HCT116 (cell line): ENCODE results near the gene SLC38A6. TPM values are rescaled to one million over a fixed set of nuclear protein-coding genes. Genes with fewer than 3 reads are reported as not detected.

Experiments
- ATAC-seq: fragments of 200-7000 bp; cut with Tn5 transposase; 2 replicates; pipeline ENCODE4 v1.9.1; 2020; ENCODE audit warnings: mild to moderate bottlenecking, moderate library complexity
- BruUV-seq: library from RNA; stranded (reverse); fragments of 400-500 nt; replicated peaks from 2 replicates; lab custom pipeline; 2021; lab: Mats Ljungman, UMichigan
- CTCF ChIA-PET: fragments of 300-600 bp; sonication (Branson Sonifier 250); formaldehyde crosslinking; loops from one replicate; lab custom pipeline; 2021; ENCODE audit warnings: antibody characterized with exemption; lab: Charles Lee
- POLR2A ChIA-PET: fragments of 300-600, 350-600 bp; sonication (Branson Sonifier 250); formaldehyde crosslinking; loops from one replicate; lab custom pipeline; 2021; ENCODE audit warnings: antibody characterized with exemption; lab: Charles Lee
- RAD21 ChIA-PET, 2 experiments: fragments of 300-600 bp; sonication (Branson Sonifier 250); formaldehyde crosslinking; loops; one replicate each; lab custom pipeline; 2023; ENCODE audit warnings: low total read pairs in 2 of 2; ENCODE audit not compliant: uncharacterized antibody in 2 of 2, unreplicated experiment in 2 of 2, low non-redundant PET in 1 of 2; lab: Charles Lee
- DNase-seq: peaks from one replicate; pipeline ENCODE4 v3.0.0-alpha.2; 2010; ENCODE audit warnings: low read depth, low spot score
- H2AFZ ChIP-seq: fragments of 200-600 bp; shearing (Covaris generic), sonication (generic); 2 replicates; pipeline ENCODE4 v1.6.1; 2017; ENCODE audit warnings: low read depth, mixed run types, mixed read lengths, antibody characterized with exemption, low read length; ENCODE audit not compliant: poor library complexity, severe bottlenecking
- H3K27ac ChIP-seq: 2 replicates; pipeline ENCODE4 v1.5.1; 2012; ENCODE audit warnings: low read depth, low read length
- H3K27me3 ChIP-seq: fragments of 200-600 bp; sonication (generic); 2 replicates; pipeline ENCODE4 v1.6.1; 2016; ENCODE audit warnings: mixed run types, low read length, mixed read lengths; ENCODE audit not compliant: insufficient read depth
- H3K36me3 ChIP-seq, 2 experiments: fragments of 200-500 bp in 1 of 2; fragments of 200-600 bp in 1 of 2; sonication (Bioruptor generic) in 1 of 2; sonication (generic) in 1 of 2; 2 replicates each; pipeline versions ENCODE4 v1.5.1 to v1.6.1; 2014 to 2016; ENCODE audit warnings: low read length in 2 of 2, inconsistent platforms in 1 of 2, mixed read lengths in 1 of 2, mixed run types in 1 of 2; ENCODE audit not compliant: insufficient read depth in 2 of 2, control insufficient read depth in 1 of 2
- H3K4me1 ChIP-seq, 2 experiments: fragments of 200-600 bp in 1 of 2; sonication (generic) in 1 of 2; 2 replicates each; pipeline versions ENCODE4 v1.5.1 to v1.6.1; 2012 to 2017; ENCODE audit warnings: low read length in 2 of 2, inconsistent platforms in 1 of 2, mild to moderate bottlenecking in 1 of 2, mixed read lengths in 1 of 2, mixed run types in 1 of 2, moderate library complexity in 1 of 2; ENCODE audit not compliant: insufficient read depth in 2 of 2, control insufficient read depth in 1 of 2
- H3K4me2 ChIP-seq: fragments of 200-600 bp; sonication (generic); 2 replicates; pipeline ENCODE4 v1.6.1; 2017; ENCODE audit warnings: mixed run types, low read length, mixed read lengths
- H3K4me3 ChIP-seq, 2 experiments: fragments of 200-600 bp in 1 of 2; sonication (generic) in 1 of 2; replicated peaks in 1 of 2; 2 replicates each; pipeline ENCODE4 v1.5.1; 2011 to 2016; ENCODE audit warnings: low read length in 2 of 2, control low read depth in 1 of 2, low read depth in 1 of 2, mild to moderate bottlenecking in 1 of 2, mixed read lengths in 1 of 2, mixed run types in 1 of 2
- H3K79me2 ChIP-seq: fragments of 200-600 bp; sonication (generic); 2 replicates; pipeline ENCODE4 v1.6.1; 2017; ENCODE audit warnings: mild to moderate bottlenecking, mixed run types, low read length, moderate library complexity, mixed read lengths; ENCODE audit not compliant: insufficient read depth
- H3K9ac ChIP-seq: fragments of 200-600 bp; sonication (generic); 2 replicates; pipeline ENCODE4 v1.6.1; 2016; ENCODE audit warnings: low read length, mixed read lengths
- H3K9me2 ChIP-seq: fragments of 200-600 bp; sonication (generic), shearing (Covaris generic); 2 replicates; pipeline ENCODE4 v1.6.1; 2017; ENCODE audit warnings: mixed run types, mild to moderate bottlenecking, moderate library complexity; ENCODE audit not compliant: insufficient read depth
- H3K9me3 ChIP-seq, 2 experiments: fragments of 200-500 bp in 1 of 2; fragments of 200-600 bp in 1 of 2; sonication (Bioruptor generic) in 1 of 2; sonication (generic) in 1 of 2; 2 replicates each; pipeline ENCODE4 v1.6.1; 2014 to 2017; ENCODE audit warnings: low read length in 2 of 2, mixed read lengths in 2 of 2, inconsistent platforms in 1 of 2, low read depth in 1 of 2, mild to moderate bottlenecking in 1 of 2, mixed run types in 1 of 2, moderate library complexity in 1 of 2; ENCODE audit not compliant: control insufficient read depth in 1 of 2, insufficient read depth in 1 of 2
- H4K20me1 ChIP-seq: fragments of 200-600 bp; sonication (generic), shearing (Covaris generic); 2 replicates; pipeline ENCODE4 v1.6.1; 2017; ENCODE audit warnings: mixed run types, mild to moderate bottlenecking, moderate library complexity; ENCODE audit not compliant: insufficient read depth
- CBX3 ChIP-seq: IDR thresholded peaks from 2 replicates; pipeline ENCODE4 v1.6.1; 2012; ENCODE audit warnings: low read depth
- CEBPB ChIP-seq: IDR thresholded peaks from 2 replicates; pipeline ENCODE4 v1.6.1; 2012; ENCODE audit warnings: low read depth
- EGR1 ChIP-seq: IDR thresholded peaks from 2 replicates; pipeline ENCODE4 v1.6.1; 2012; ENCODE audit warnings: low read depth
- EZH2 ChIP-seq: fragments of 200-600 bp; sonication (generic); IDR thresholded peaks from 2 replicates; pipeline ENCODE4 v1.6.1; 2017; ENCODE audit warnings: antibody characterized with exemption, mixed run types
- EZH2phosphoT487 ChIP-seq: fragments of 200-600 bp; IDR thresholded peaks from 2 replicates; pipeline ENCODE4 v1.6.1; 2018; ENCODE audit warnings: antibody characterized with exemption, borderline replicate concordance
- FOSL1 ChIP-seq: IDR thresholded peaks from 2 replicates; pipeline ENCODE4 v1.6.1; 2012; ENCODE audit warnings: low read depth
- JUND ChIP-seq: IDR thresholded peaks from 2 replicates; pipeline ENCODE4 v1.6.1; 2012
- POLR2A ChIP-seq: IDR thresholded peaks from 2 replicates; pipeline ENCODE4 v1.7.0; 2011; ENCODE audit warnings: borderline replicate concordance; ENCODE audit not compliant: insufficient read depth, insufficient read length; ENCODE audit errors: extremely low read depth
- POLR2AphosphoS5 ChIP-seq: IDR thresholded peaks from 2 replicates; pipeline ENCODE4 v1.6.1; 2011; ENCODE audit warnings: mild to moderate bottlenecking, low read depth, low read length, moderate library complexity
- SIN3A ChIP-seq: IDR thresholded peaks from 2 replicates; pipeline ENCODE4 v1.6.1; 2012; ENCODE audit warnings: low read depth
- ZNF274 ChIP-seq: fragments of 200-500 bp; sonication (Bioruptor generic); IDR thresholded peaks from 2 replicates; pipeline ENCODE4 v1.6.1; 2014; ENCODE audit warnings: mild to moderate bottlenecking, low read depth, low read length, inconsistent platforms
- intact Hi-C: fragments of 100-400 bp; cut with micrococcal nuclease; formaldehyde crosslinking; loops from 2 replicates; pipeline ENCODE4 v1.10.0; 2022
- total RNA-seq: library from RNA; stranded (reverse); gene quantifications from one replicate; pipeline ENCODE4 v1.2.1, GENCODE V29; 2021; ENCODE audit not compliant: unreplicated experiment
- TF ChIP-seq, protein P1 (sequence below): IDR thresholded peaks from 2 replicates; pipeline ENCODE4 v1.6.1; 2012
- TF ChIP-seq, protein P2 (sequence below): IDR thresholded peaks from 2 replicates; pipeline ENCODE4 v1.6.1; 2012; ENCODE audit warnings: low read depth

Gene SLC38A6
- total RNA-seq, 1 experiment from 2014 or later = 9.5 TPM

DNA sequence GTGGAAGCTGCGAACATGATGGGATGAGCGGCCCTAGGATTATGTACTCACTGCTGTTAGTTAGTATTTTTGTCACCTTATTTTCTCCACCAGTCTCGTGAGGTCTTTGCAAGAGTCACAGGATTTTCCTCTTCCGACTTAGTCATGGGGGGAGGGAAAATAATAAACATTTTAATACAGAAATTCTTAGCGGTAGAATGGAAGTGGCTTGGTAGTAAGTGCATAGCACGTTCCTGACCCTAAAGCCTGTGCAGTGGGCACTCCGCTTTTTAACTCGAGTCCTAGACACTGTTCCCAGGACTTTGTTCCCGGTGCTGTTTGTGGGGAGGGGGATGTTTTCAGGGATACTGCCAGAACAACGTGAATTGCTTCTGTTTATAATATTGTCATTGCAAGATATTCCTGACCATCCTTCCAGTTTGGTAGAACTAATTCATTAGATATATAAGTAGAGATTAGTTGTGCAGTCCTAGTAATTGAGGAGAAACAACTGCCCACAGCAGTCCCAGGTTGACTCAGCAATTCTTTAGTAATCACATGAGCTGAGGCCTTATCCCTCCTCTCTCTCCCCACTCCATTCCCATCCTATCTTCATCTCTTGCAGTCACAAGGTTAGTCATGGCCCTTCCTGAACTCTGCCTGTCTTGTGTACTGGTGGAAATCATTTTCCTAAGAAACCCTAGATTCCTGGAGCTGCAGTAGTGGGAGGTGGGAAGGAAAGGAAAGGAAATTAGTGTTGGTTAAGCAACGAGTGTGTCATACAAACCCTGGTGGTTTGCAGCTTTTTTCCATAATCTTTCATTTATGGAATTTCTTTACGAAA is 799 bp downstream of the SLC38A6 start:
- CTCF ChIA-PET = interaction anchor here (0.6 kb wide), 1 partner anchor 13 kb away, joined by 4 read pairs; no protein-coding TSS in a partner anchor
- H3K79me2 ChIP-seq = peaks cover 53% of the 10 kb centered on the region
- H3K27me3 ChIP-seq = no peaks in the 10 kb centered on the region

DNA sequence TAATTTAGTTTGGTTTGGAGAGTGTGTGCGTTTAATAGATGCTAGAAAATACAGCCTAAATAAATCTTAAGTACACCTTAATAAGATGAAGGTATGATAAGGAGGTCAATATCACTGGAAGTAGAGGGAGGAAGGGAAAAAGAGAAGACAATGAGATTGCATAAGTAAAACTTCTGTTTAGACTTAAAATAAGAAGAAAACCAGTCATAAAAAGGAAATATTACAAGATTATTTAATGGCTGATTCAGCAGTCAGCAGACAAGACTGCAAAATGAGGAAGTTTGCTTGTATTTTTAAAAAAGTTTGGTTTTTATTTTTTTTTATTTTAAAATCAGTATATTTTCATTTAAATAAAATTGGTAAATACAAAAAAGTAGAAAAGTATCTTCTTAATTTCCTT is 3.2 kb downstream of the SLC38A6 start:
- H3K36me3 ChIP-seq = peaks cover 0 to 3% of the 10 kb centered on the region in 2 experiments; a peak in 1 of 4 replicates
- peaks cover 5 to 20% of the 10 kb centered on the region in 2 experiments; a peak in 3 of 4 replicates for H3K4me1 ChIP-seq
- POLR2A ChIA-PET = no interaction called here
- no peak overlapping the region for H2AFZ ChIP-seq
- H3K9me3 ChIP-seq = no peaks in the 10 kb centered on the region
- RAD21 ChIA-PET = no interaction called here
- H3K4me3 ChIP-seq = no peak overlapping the region
- peaks cover 29% of the 10 kb centered on the region for H3K79me2 ChIP-seq
- H3K4me2 ChIP-seq = no peak overlapping the region
- no peaks in the 10 kb centered on the region for H3K9me2 ChIP-seq
- TF ChIP-seq CBX3 (no peak), FOSL1 (no peak), POLR2A (no peak), ZNF274 (no peak), CEBPB (no peak), SIN3A (no peak), EZH2phosphoT487 (no peak), POLR2AphosphoS5 (no peak), JUND (no peak), EGR1 (no peak)
- TF ChIP-seq, protein P1, sequence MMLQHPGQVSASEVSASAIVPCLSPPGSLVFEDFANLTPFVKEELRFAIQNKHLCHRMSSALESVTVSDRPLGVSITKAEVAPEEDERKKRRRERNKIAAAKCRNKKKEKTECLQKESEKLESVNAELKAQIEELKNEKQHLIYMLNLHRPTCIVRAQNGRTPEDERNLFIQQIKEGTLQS = no peak
- TF ChIP-seq, protein P2, sequence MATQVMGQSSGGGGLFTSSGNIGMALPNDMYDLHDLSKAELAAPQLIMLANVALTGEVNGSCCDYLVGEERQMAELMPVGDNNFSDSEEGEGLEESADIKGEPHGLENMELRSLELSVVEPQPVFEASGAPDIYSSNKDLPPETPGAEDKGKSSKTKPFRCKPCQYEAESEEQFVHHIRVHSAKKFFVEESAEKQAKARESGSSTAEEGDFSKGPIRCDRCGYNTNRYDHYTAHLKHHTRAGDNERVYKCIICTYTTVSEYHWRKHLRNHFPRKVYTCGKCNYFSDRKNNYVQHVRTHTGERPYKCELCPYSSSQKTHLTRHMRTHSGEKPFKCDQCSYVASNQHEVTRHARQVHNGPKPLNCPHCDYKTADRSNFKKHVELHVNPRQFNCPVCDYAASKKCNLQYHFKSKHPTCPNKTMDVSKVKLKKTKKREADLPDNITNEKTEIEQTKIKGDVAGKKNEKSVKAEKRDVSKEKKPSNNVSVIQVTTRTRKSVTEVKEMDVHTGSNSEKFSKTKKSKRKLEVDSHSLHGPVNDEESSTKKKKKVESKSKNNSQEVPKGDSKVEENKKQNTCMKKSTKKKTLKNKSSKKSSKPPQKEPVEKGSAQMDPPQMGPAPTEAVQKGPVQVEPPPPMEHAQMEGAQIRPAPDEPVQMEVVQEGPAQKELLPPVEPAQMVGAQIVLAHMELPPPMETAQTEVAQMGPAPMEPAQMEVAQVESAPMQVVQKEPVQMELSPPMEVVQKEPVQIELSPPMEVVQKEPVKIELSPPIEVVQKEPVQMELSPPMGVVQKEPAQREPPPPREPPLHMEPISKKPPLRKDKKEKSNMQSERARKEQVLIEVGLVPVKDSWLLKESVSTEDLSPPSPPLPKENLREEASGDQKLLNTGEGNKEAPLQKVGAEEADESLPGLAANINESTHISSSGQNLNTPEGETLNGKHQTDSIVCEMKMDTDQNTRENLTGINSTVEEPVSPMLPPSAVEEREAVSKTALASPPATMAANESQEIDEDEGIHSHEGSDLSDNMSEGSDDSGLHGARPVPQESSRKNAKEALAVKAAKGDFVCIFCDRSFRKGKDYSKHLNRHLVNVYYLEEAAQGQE = no peak
- CTCF ChIA-PET = no interaction called here
- H3K27ac ChIP-seq = no peak overlapping the region
- DNase-seq (no peak), ATAC-seq (no peak)
- no peaks in the 10 kb centered on the region for H3K27me3 ChIP-seq
- no peaks in the 10 kb centered on the region for H4K20me1 ChIP-seq
- H3K9ac ChIP-seq = no peak overlapping the region
- BruUV-seq = no TSS peak
- intact Hi-C loops = no loop called here

More for the DNA sequence above, 799 bp downstream of the SLC38A6 start:
- Histone ChIP-seq H3K4me1 (peaks cover 5 to 21% of the 10 kb centered on the region in 2 experiments; a peak in 3 of 4 replicates), H3K9ac (peak overlapping the region; percentile 95), H3K9me3 (no peaks in the 10 kb centered on the region), H3K4me3 (peak overlapping the region; percentile 84 to 87), H2AFZ (peak overlapping the region; percentile 36), H3K27ac (peak overlapping the region; percentile 56), H3K36me3 (peaks cover 0 to 12% of the 10 kb centered on the region in 2 experiments; a peak in 2 of 4 replicates), H4K20me1 (no peaks in the 10 kb centered on the region), H3K4me2 (peak overlapping the region; percentile 91), H3K9me2 (no peaks in the 10 kb centered on the region)
- intact Hi-C loops = loop anchor here (2.0 kb wide), 1 partner anchor 259 kb away; no protein-coding TSS in a partner anchor
- BruUV-seq = TSS peak; percentile 45
- ATAC-seq (peak; percentile 22; the same call in 1 of the 2 replicates), DNase-seq (no peak)
- TF ChIP-seq ZNF274 (no peak), CBX3 (no peak), EZH2phosphoT487 (no peak), EZH2 (no peak)
- TF ChIP-seq, protein P1 = no peak
- RAD21 ChIA-PET = interaction anchor here in 1 of 2 experiments (0.6 kb wide), 1 partner anchor 277 kb away, joined by 7 read pairs; no protein-coding TSS in a partner anchor
- POLR2A ChIA-PET = no interaction called here
